Endothelial cell of umbilical vein (primary cell): Measurements from ENCODE around the gene ESF1. TPM values are rescaled to one million over a fixed set of nuclear protein-coding genes. Genes with fewer than 3 reads are reported as not detected.

Experiments
- BruUV-seq: library from RNA; stranded (reverse); fragments of 400-500 nt; replicated peaks from 2 replicates; lab custom pipeline; 2021; lab: Mats Ljungman, UMichigan
- CTCF ChIA-PET: fragments of 300-600, 350-600 bp; sonication (Branson Sonifier 250); formaldehyde crosslinking; loops from one replicate; lab custom pipeline; 2021; ENCODE audit warnings: antibody characterized with exemption, inconsistent platforms; lab: Charles Lee
- POLR2A ChIA-PET: fragments of 300-600, 350-600 bp; sonication (Branson Sonifier 250); formaldehyde crosslinking; loops from one replicate; lab custom pipeline; 2021; ENCODE audit warnings: antibody characterized with exemption, inconsistent platforms; lab: Charles Lee
- DNase-seq: peaks from one replicate; pipeline ENCODE4 v3.0.0-alpha.2; 2011; ENCODE audit warnings: low read depth, low spot score
- FAIRE-seq: peaks from 2 replicates; lab custom pipeline; 2011; peaks lifted over from hg19 to GRCh38; lab: Jason Lieb, UNC
- H2AFZ ChIP-seq: 2 replicates; pipeline ENCODE4 v1.6.0; 2012; ENCODE audit warnings: low read depth, low read length, control low read depth, inconsistent platforms
- H3K27ac ChIP-seq: 2 replicates; pipeline ENCODE4 v1.5.1; 2011; ENCODE audit warnings: low read depth, mild to moderate bottlenecking, control low read depth, low read length, moderate library complexity; ENCODE audit not compliant: insufficient read depth
- H3K27me3 ChIP-seq, 2 experiments: 2 replicates each; pipeline versions ENCODE4 v1.6.0 to v1.6.1; 2011; ENCODE audit warnings: low read length in 2 of 2, mixed read lengths in 1 of 2; ENCODE audit not compliant: control insufficient read depth in 2 of 2, insufficient read depth in 2 of 2
- H3K36me3 ChIP-seq, 2 experiments: 2 replicates in 1 of 2; 3 replicates in 1 of 2; pipeline ENCODE4 v1.5.1; 2011; ENCODE audit warnings: low read length in 2 of 2, mild to moderate bottlenecking in 1 of 2, moderate library complexity in 1 of 2; ENCODE audit not compliant: control insufficient read depth in 2 of 2, insufficient read depth in 2 of 2; ENCODE audit errors: extremely low read depth in 1 of 2
- H3K4me1 ChIP-seq: 3 replicates; pipeline ENCODE4 v1.5.1; 2011; ENCODE audit warnings: mild to moderate bottlenecking, low read length; ENCODE audit not compliant: control insufficient read depth, insufficient read depth; ENCODE audit errors: extremely low read depth
- H3K4me2 ChIP-seq: 2 replicates; pipeline ENCODE4 v1.6.1; 2011; ENCODE audit warnings: low read length, control low read depth, mixed read lengths; ENCODE audit not compliant: insufficient read depth
- H3K4me3 ChIP-seq, 3 experiments: fragments of 200-600 bp in 1 of 3; sonication (generic), shearing (Covaris generic) in 1 of 3; replicated peaks in 1 of 3; 2 replicates each; pipeline ENCODE4 v1.5.1; 2011 to 2016; ENCODE audit warnings: control low read depth in 3 of 3, low read length in 3 of 3, mild to moderate bottlenecking in 2 of 3, inconsistent platforms in 1 of 3, low read depth in 1 of 3, moderate library complexity in 1 of 3; ENCODE audit not compliant: insufficient read depth in 1 of 3
- H3K79me2 ChIP-seq: 2 replicates; pipeline ENCODE4 v1.6.0; 2012; ENCODE audit warnings: low read length, inconsistent platforms; ENCODE audit not compliant: control insufficient read depth, insufficient read depth
- H3K9ac ChIP-seq: replicated peaks from 2 replicates; pipeline ENCODE3; 2011; ENCODE audit warnings: low read length, control low read depth; ENCODE audit not compliant: insufficient read depth; ENCODE audit errors: extremely low read depth
- H3K9me1 ChIP-seq: replicated peaks from 3 replicates; pipeline ENCODE4 v1.6.0; 2011; ENCODE audit warnings: mild to moderate bottlenecking, low read length; ENCODE audit not compliant: control insufficient read depth, insufficient read depth; ENCODE audit errors: extremely low read depth
- H3K9me3 ChIP-seq: replicated peaks from 2 replicates; pipeline ENCODE4 v1.5.1; 2012; ENCODE audit warnings: low read length, inconsistent platforms; ENCODE audit not compliant: control insufficient read depth, insufficient read depth
- H4K20me1 ChIP-seq: replicated peaks from 2 replicates; pipeline ENCODE3; 2011; ENCODE audit warnings: mild to moderate bottlenecking, low read length; ENCODE audit not compliant: control insufficient read depth, insufficient read depth; ENCODE audit errors: extremely low read depth
- CTCF ChIP-seq, 2 donors: IDR thresholded peaks; 1 replicate in 1 of 2; 2 replicates in 1 of 2; pipeline ENCODE4 v1.5.1; 2011; ENCODE audit warnings: low read length in 2 of 2, mild to moderate bottlenecking in 2 of 2, moderate library complexity in 2 of 2, control low read depth in 1 of 2, inconsistent platforms in 1 of 2, low read depth in 1 of 2; ENCODE audit not compliant: insufficient read depth in 1 of 2; ENCODE audit errors: extremely low read depth in 1 of 2
- EZH2 ChIP-seq: IDR thresholded peaks from 2 replicates; pipeline ENCODE4 v1.6.1; 2012; ENCODE audit warnings: borderline replicate concordance, low read depth, mild to moderate bottlenecking, moderate library complexity, low read length, inconsistent platforms; ENCODE audit not compliant: severe bottlenecking
- FOS ChIP-seq: IDR thresholded peaks from 2 replicates; pipeline ENCODE4 v1.6.1; 2011; ENCODE audit warnings: mild to moderate bottlenecking, low read length, moderate library complexity, borderline replicate concordance; ENCODE audit not compliant: insufficient read depth
- GATA2 ChIP-seq: IDR thresholded peaks from 2 replicates; pipeline ENCODE4 v1.7.0; 2011; ENCODE audit warnings: low read depth, mild to moderate bottlenecking, moderate library complexity, mixed read lengths, low read length; ENCODE audit not compliant: insufficient read length, insufficient read depth
- JUN ChIP-seq: IDR thresholded peaks from 2 replicates; pipeline ENCODE4 v1.6.1; 2011; ENCODE audit warnings: borderline replicate concordance, low read depth; ENCODE audit not compliant: insufficient read length, insufficient read depth
- MAX ChIP-seq: IDR thresholded peaks from 2 replicates; pipeline ENCODE4 v1.6.1; 2011; ENCODE audit not compliant: insufficient read depth, insufficient read length
- MYC ChIP-seq: IDR thresholded peaks from one replicate; pipeline ENCODE4 v1.6.1; 2011; ENCODE audit warnings: mild to moderate bottlenecking, low read depth, low read length
- POLR2A ChIP-seq: IDR thresholded peaks from 2 replicates; pipeline ENCODE4 v1.6.1; 2012; ENCODE audit warnings: low read depth, mild to moderate bottlenecking, control low read depth, low read length
- POLR2AphosphoS5 ChIP-seq: IDR thresholded peaks from 2 replicates; pipeline ENCODE4 v1.6.1; 2012; ENCODE audit warnings: low read depth, mild to moderate bottlenecking, control low read depth, low read length, moderate library complexity; ENCODE audit not compliant: insufficient read depth
- dilution Hi-C: fragments of 300-500 bp; cut with MboI; formaldehyde crosslinking; loops from one replicate; pipeline ENCODE4 v1.15.0; 2019; ENCODE audit warnings: low sequenced_read_pairs; ENCODE audit not compliant: extremely low pct_ligation_motif_present
- intact Hi-C: fragments of 100-400 bp; cut with micrococcal nuclease; formaldehyde crosslinking; loops from one replicate; pipeline ENCODE4 v1.10.0; 2022
- polyA plus RNA-seq, 4 experiments: library from polyadenylated mRNA; depleted of rRNA in 3 of 4; stranded (reverse) in 3 of 4; unstranded in 1 of 4; fragments of >200 nt; gene quantifications; 2 replicates each; pipeline versions ENCODE4 v1.2.1 to v1.2.3, GENCODE V29; 2011 to 2012; ENCODE audit warnings: missing spikeins in 1 of 4
- total RNA-seq: library from RNA; stranded (reverse); gene quantifications from 2 replicates; pipeline ENCODE4 v1.2.3, GENCODE V29; 2021

The ESF1 gene
- total and polyA plus RNA-seq, 2 donors (not counting 3 experiments of a cell fraction or from before 2014, with no cell fraction given) = 0.72 to 15.5 TPM

DNA sequence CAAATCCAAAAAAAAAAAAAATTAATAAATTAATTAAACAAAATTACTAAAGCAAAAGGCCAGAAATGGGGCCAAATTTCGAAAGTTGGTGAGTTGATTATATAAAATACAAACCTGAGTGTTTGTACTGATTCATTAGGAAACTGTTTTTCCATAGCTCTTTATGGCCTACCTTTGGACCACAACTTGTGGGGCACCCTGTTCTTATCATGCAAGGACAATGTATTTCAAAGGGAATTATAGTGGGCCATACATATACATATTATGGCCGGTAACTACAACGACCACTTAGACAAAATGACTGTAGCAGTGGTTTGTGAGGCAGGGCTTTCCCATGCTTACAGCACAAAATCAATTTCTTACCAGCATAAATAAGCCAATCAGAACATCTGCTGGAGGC lies 69.5 kb downstream of the ESF1 start:
- BruUV-seq = no TSS peak
- dilution Hi-C loops (no loop called here), intact Hi-C loops (no loop called here)
- Histone ChIP-seq H3K27ac (no peak overlapping the region), H4K20me1 (no peaks in the 10 kb centered on the region), H3K79me2 (no peaks in the 10 kb centered on the region), H3K4me3 (no peak overlapping the region), H2AFZ (no peak overlapping the region), H3K36me3 (peaks cover 5 to 10% of the 10 kb centered on the region in 2 experiments), H3K9me1 (no peaks in the 10 kb centered on the region), H3K9me3 (no peaks in the 10 kb centered on the region), H3K4me1 (no peaks in the 10 kb centered on the region), H3K27me3 (no peaks in the 10 kb centered on the region), H3K9ac (no peak overlapping the region), H3K4me2 (no peak overlapping the region)
- no peak for TF ChIP-seq JUN
- DNase-seq = no peak
- CTCF ChIA-PET = no interaction called here
- POLR2A ChIA-PET = no interaction called here
- no peak for FAIRE-seq

DNA sequence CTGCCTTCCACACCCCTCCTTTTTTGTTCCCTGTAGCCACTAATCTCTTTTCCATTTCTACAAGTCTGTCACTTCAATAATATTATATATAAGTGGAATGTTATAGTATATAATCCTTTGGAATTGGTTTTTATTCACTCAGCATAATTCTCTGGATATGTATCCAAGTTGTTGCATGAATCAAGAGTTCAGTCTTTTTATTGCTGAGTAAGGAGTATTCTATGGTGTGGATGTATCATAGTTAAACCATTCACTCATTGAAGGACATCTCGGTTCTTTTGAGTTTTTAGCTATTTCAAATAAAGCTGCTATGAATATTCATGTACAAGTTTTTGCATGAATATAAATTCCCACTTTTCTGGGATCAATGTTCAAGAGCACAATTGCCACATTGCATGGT lies 76.5 kb downstream of the ESF1 start:
- ChIA-PET CTCF (interaction anchor here (0.6 kb wide), 1 partner anchor 93 kb away, joined by 3 read pairs; no protein-coding TSS in a partner anchor), POLR2A (no interaction called here)
- H2AFZ ChIP-seq = no peak overlapping the region
- H3K27me3 ChIP-seq = no peaks in the 10 kb centered on the region
- no peaks in the 10 kb centered on the region for H4K20me1 ChIP-seq
- no peak overlapping the region for H3K4me3 ChIP-seq
- H3K27ac ChIP-seq = no peak overlapping the region
- FAIRE-seq (no peak), DNase-seq (no peak)
- H3K36me3 ChIP-seq = no peaks in the 10 kb centered on the region
- no TSS peak for BruUV-seq
- intact Hi-C loops (no loop called here), dilution Hi-C loops (no loop called here)
- H3K9ac ChIP-seq = no peak overlapping the region
- H3K9me3 ChIP-seq = no peaks in the 10 kb centered on the region
- no peaks in the 10 kb centered on the region for H3K4me1 ChIP-seq
- H3K9me1 ChIP-seq = no peaks in the 10 kb centered on the region
- H3K79me2 ChIP-seq = no peaks in the 10 kb centered on the region
- no peak overlapping the region for H3K4me2 ChIP-seq
- TF ChIP-seq POLR2AphosphoS5 = no peak
- no peak for TF ChIP-seq CTCF (IDR thresholded peaks at IDR 0.05; ENCODE audit: extremely low read depth in 1 of 2, insufficient read depth in 1 of 2, low read depth in 1 of 2, low read length in 2 of 2)
- TF ChIP-seq POLR2A = no peak
- no peak for TF ChIP-seq JUN
- TF ChIP-seq MYC = no peak
- no peak for TF ChIP-seq GATA2
- no peak for TF ChIP-seq EZH2
- no peak for TF ChIP-seq FOS
- TF ChIP-seq MAX = no peak
